Trophoblast cell (in vitro differentiated cells and primary cell): ENCODE measurements around the gene CDCA5.

Experiments used
- DNase-seq, 2 donors: peaks; one replicate each; pipeline ENCODE4 v3.0.0-alpha.2; 2016
- H2AFZ ChIP-seq: 2 replicates; pipeline ENCODE4 v1.6.1; 2013; ENCODE audit warnings: low read length, moderate library complexity, mild to moderate bottlenecking; ENCODE audit not compliant: insufficient read depth, poor library complexity
- H2AK5ac ChIP-seq: 2 replicates; pipeline ENCODE4 v1.6.1; 2013; ENCODE audit warnings: mild to moderate bottlenecking, low read length
- H2BK120ac ChIP-seq: 2 replicates; pipeline ENCODE4 v1.6.1; 2013; ENCODE audit warnings: low read length, mild to moderate bottlenecking, moderate library complexity; ENCODE audit not compliant: insufficient read depth, poor library complexity
- H2BK12ac ChIP-seq: 2 replicates; pipeline ENCODE4 v1.6.1; 2013; ENCODE audit warnings: mild to moderate bottlenecking, low read length, moderate library complexity
- H2BK5ac ChIP-seq: 2 replicates; pipeline ENCODE4 v1.6.1; 2013; ENCODE audit warnings: low read length, low read depth, moderate library complexity, mild to moderate bottlenecking; ENCODE audit not compliant: poor library complexity
- H3K14ac ChIP-seq: 2 replicates; pipeline ENCODE4 v1.6.1; 2013; ENCODE audit warnings: mild to moderate bottlenecking, low read length
- H3K18ac ChIP-seq: 2 replicates; pipeline ENCODE4 v1.6.1; 2013; ENCODE audit warnings: mild to moderate bottlenecking, low read length
- H3K23ac ChIP-seq: 2 replicates; pipeline ENCODE4 v1.6.1; 2013; ENCODE audit warnings: low read length
- H3K27ac ChIP-seq: 2 replicates; pipeline ENCODE4 v1.5.1; 2013; ENCODE audit warnings: low read depth, mild to moderate bottlenecking, inconsistent platforms, low read length, moderate library complexity
- H3K27me3 ChIP-seq: 2 replicates; pipeline ENCODE4 v1.6.1; 2013; ENCODE audit warnings: inconsistent platforms, mild to moderate bottlenecking, low read length, moderate library complexity; ENCODE audit not compliant: insufficient read depth
- H3K36me3 ChIP-seq, 2 experiments: 1 replicate in 1 of 2; 2 replicates in 1 of 2; pipeline ENCODE4 v1.6.1; 2013; ENCODE audit warnings: low read length in 2 of 2, mild to moderate bottlenecking in 2 of 2, moderate library complexity in 1 of 2; ENCODE audit not compliant: insufficient read depth in 2 of 2, control insufficient read depth in 1 of 2
- H3K4ac ChIP-seq: 2 replicates; pipeline ENCODE4 v1.6.1; 2013; ENCODE audit warnings: low read depth, mild to moderate bottlenecking, low read length, moderate library complexity
- H3K4me1 ChIP-seq, 2 experiments: 1 replicate in 1 of 2; 2 replicates in 1 of 2; pipeline ENCODE4 v1.6.1; 2013; ENCODE audit warnings: low read length in 2 of 2, mild to moderate bottlenecking in 2 of 2, moderate library complexity in 1 of 2; ENCODE audit not compliant: insufficient read depth in 2 of 2, control insufficient read depth in 1 of 2
- H3K4me2 ChIP-seq: 2 replicates; pipeline ENCODE4 v1.6.1; 2013; ENCODE audit warnings: inconsistent platforms, mild to moderate bottlenecking, low read length, moderate library complexity
- H3K4me3 ChIP-seq: 2 replicates; pipeline ENCODE4 v1.5.1; 2013; ENCODE audit warnings: mild to moderate bottlenecking, low read depth, low read length, inconsistent platforms
- H3K79me1 ChIP-seq: one replicate; pipeline ENCODE4 v1.6.1; 2013; ENCODE audit warnings: low read length
- H3K79me2 ChIP-seq: 2 replicates; pipeline ENCODE4 v1.6.1; 2013; ENCODE audit warnings: low read length, mild to moderate bottlenecking; ENCODE audit not compliant: control insufficient read depth, insufficient read depth, poor library complexity
- H3K9ac ChIP-seq: 2 replicates; pipeline ENCODE4 v1.6.1; 2013; ENCODE audit warnings: mild to moderate bottlenecking, low read length
- H3K9me3 ChIP-seq: 2 replicates; pipeline ENCODE4 v1.6.1; 2013; ENCODE audit warnings: low read depth, mild to moderate bottlenecking, control low read depth, inconsistent platforms, low read length; ENCODE audit not compliant: insufficient read depth
- H4K12ac ChIP-seq: 2 replicates; pipeline ENCODE4 v1.6.1; 2013; ENCODE audit warnings: low read depth, mild to moderate bottlenecking, low read length, moderate library complexity
- H4K8ac ChIP-seq: 2 replicates; pipeline ENCODE4 v1.6.1; 2013; ENCODE audit warnings: low read depth, mild to moderate bottlenecking, low read length, moderate library complexity
- H4K91ac ChIP-seq: one replicate; pipeline ENCODE4 v1.6.1; 2013; ENCODE audit warnings: low read depth, mild to moderate bottlenecking, low read length, moderate library complexity
- WGBS: extraction: QIAGEN DNeasy Blood & Tissue Kit; methylation state at CpG from one replicate; pipeline ENCODE4 v1.1.7; 2013; ENCODE audit warnings: missing lambda C conversion rate; ENCODE audit not compliant: insufficient read length, insufficient coverage; ENCODE audit errors: extremely low coverage; 5-methylcytosine and 5-hydroxymethylcytosine counted together

CDCA5 gene

DNA sequence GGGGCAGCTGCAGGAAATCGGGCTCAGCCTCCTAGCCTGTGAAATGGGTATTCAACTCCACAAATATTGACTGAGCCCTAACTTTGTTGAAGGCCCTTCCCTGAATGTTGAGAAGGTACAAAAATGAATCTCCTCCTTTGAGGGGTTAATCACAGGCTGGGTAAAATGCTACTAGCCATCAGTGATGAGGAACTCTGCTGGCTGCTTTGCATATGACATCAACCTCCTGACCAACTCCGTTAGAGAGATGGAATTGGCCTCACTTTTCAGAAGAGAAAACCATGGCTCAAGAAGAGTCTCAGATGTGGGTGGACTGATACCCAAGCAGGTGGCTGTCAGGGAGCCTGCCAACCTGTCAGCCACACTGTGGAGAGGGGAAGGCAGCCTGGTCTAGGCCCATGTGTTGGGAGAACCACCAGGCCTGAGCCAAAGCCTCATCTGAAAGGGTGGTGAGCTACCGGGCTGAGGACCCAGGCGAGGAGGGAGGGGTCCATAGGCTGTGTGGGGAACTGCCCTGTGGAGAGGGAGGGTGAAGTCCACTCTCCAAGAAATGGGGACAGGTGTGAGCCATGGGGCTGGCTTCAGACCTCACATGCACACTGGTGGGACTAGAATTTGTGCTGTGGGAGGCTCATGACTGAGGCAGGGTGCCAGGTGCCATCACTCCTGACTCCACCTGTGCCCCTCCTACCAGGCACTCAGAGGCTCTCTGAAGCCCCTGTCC, 11.8 kb downstream of the CDCA5 start:
- Histone ChIP-seq H3K4me1 (no peaks in the 10 kb centered on the region), H4K12ac (no peak overlapping the region), H3K79me1 (no peaks in the 10 kb centered on the region), H3K79me2 (no peaks in the 10 kb centered on the region), H3K9ac (no peak overlapping the region), H4K8ac (no peak overlapping the region), H2AFZ (no peak overlapping the region), H2BK120ac (no peak overlapping the region), H2AK5ac (no peak overlapping the region), H3K4me3 (no peak overlapping the region), H3K9me3 (no peaks in the 10 kb centered on the region), H3K4me2 (no peak overlapping the region), H3K27ac (no peak overlapping the region), H2BK5ac (no peak overlapping the region), H3K36me3 (peaks cover 5 to 6% of the 10 kb centered on the region in 2 experiments), H3K23ac (no peak overlapping the region), H3K18ac (no peak overlapping the region), H3K4ac (no peak overlapping the region), H3K14ac (no peak overlapping the region), H3K27me3 (no peaks in the 10 kb centered on the region), H4K91ac (no peak overlapping the region), H2BK12ac (no peak overlapping the region)
- no peak for DNase-seq
- WGBS = no CpG with 5 or more reads among the region's 4 CpGs

GRCh38 chr11:65069217-65069616, 14.6 kb downstream of the CDCA5 start:
- no peak overlapping the region for H3K18ac ChIP-seq
- no peak overlapping the region for H3K23ac ChIP-seq
- H4K91ac ChIP-seq = no peak overlapping the region
- no peak overlapping the region for H3K9ac ChIP-seq
- H2BK120ac ChIP-seq = no peak overlapping the region
- no peak overlapping the region for H2AK5ac ChIP-seq
- no peak overlapping the region for H2BK12ac ChIP-seq
- H3K4me2 ChIP-seq = no peak overlapping the region
- no peak overlapping the region for H3K4me3 ChIP-seq
- DNase-seq = no peak
- no CpG with 5 or more reads among the region's 9 CpGs for WGBS
- no peaks in the 10 kb centered on the region for H3K9me3 ChIP-seq
- H3K27ac ChIP-seq = no peak overlapping the region
- no peak overlapping the region for H3K4ac ChIP-seq
- no peak overlapping the region for H4K8ac ChIP-seq
- no peak overlapping the region for H2AFZ ChIP-seq
- H3K79me1 ChIP-seq = no peaks in the 10 kb centered on the region
- peaks cover 8 to 10% of the 10 kb centered on the region in 2 experiments for H3K4me1 ChIP-seq
- no peak overlapping the region for H2BK5ac ChIP-seq
- no peaks in the 10 kb centered on the region for H3K36me3 ChIP-seq
- H3K14ac ChIP-seq = no peak overlapping the region
- no peak overlapping the region for H4K12ac ChIP-seq
- no peaks in the 10 kb centered on the region for H3K79me2 ChIP-seq
- no peaks in the 10 kb centered on the region for H3K27me3 ChIP-seq

DNA sequence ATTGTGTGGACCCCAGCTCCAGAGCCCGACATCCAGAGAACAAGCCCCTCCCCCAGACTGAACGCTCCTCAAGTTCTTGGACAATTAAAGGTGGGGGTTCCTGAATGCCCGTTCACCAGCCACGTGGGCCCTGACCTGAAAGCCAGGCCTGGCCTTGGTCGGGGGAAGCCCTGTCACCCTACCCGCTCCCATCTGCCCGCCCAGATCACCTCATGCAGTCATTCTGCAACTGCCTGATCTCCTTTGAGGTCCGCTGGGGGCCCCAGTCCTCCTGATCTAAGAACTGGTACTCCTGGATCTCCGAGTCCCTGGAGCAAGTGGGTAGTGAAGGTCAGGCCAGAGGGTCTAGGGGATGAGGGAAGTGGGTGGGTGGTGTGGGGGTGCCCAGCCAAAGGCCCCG, 16.4 kb downstream of the CDCA5 start:
- H2AFZ ChIP-seq = no peak overlapping the region
- H3K4me3 ChIP-seq = no peak overlapping the region
- no peak for DNase-seq
- H3K4me1 ChIP-seq = peaks cover 8 to 10% of the 10 kb centered on the region in 2 experiments
- H3K4me2 ChIP-seq = no peak overlapping the region
- H3K9ac ChIP-seq = no peak overlapping the region
- H2BK12ac ChIP-seq = no peak overlapping the region
- no peak overlapping the region for H4K12ac ChIP-seq
- H3K27ac ChIP-seq = no peak overlapping the region
- H4K91ac ChIP-seq = no peak overlapping the region
- no CpG with 5 or more reads among the region's 10 CpGs for WGBS
- H2AK5ac ChIP-seq = no peak overlapping the region
- no peak overlapping the region for H4K8ac ChIP-seq
- H2BK120ac ChIP-seq = no peak overlapping the region
- no peak overlapping the region for H3K14ac ChIP-seq
- no peaks in the 10 kb centered on the region for H3K27me3 ChIP-seq
- H3K4ac ChIP-seq = no peak overlapping the region
- no peak overlapping the region for H2BK5ac ChIP-seq
- no peaks in the 10 kb centered on the region for H3K36me3 ChIP-seq
- H3K9me3 ChIP-seq = no peaks in the 10 kb centered on the region
- no peaks in the 10 kb centered on the region for H3K79me2 ChIP-seq
- no peaks in the 10 kb centered on the region for H3K79me1 ChIP-seq
- H3K18ac ChIP-seq = no peak overlapping the region
- H3K23ac ChIP-seq = no peak overlapping the region

- H3K14ac ChIP-seq = no peak overlapping the region
- H2AK5ac ChIP-seq = no peak overlapping the region
- H3K4ac ChIP-seq = no peak overlapping the region
- no peak overlapping the region for H4K8ac ChIP-seq
- no peak overlapping the region for H2BK5ac ChIP-seq
- WGBS = no CpG with 5 or more reads among the region's 4 CpGs
- H3K4me3 ChIP-seq = no peak overlapping the region
- no peaks in the 10 kb centered on the region for H3K79me1 ChIP-seq
- no peak overlapping the region for H4K91ac ChIP-seq
- no peak overlapping the region for H3K27ac ChIP-seq
- no peak overlapping the region for H4K12ac ChIP-seq
- DNase-seq = no peak
- no peak overlapping the region for H3K4me2 ChIP-seq
- H3K4me1 ChIP-seq = peaks cover 8 to 10% of the 10 kb centered on the region in 2 experiments
- no peak overlapping the region for H2BK120ac ChIP-seq
- H3K18ac ChIP-seq = no peak overlapping the region
- no peak overlapping the region for H3K23ac ChIP-seq
- no peak overlapping the region for H2BK12ac ChIP-seq
- H2AFZ ChIP-seq = no peak overlapping the region
- no peaks in the 10 kb centered on the region for H3K79me2 ChIP-seq
- no peaks in the 10 kb centered on the region for H3K27me3 ChIP-seq
- no peaks in the 10 kb centered on the region for H3K9me3 ChIP-seq
- H3K9ac ChIP-seq = no peak overlapping the region
- H3K36me3 ChIP-seq = no peaks in the 10 kb centered on the region
These were observed 17.0 kb downstream of the CDCA5 start for GRCh38 chr11:65066805-65067291.
